DND-41 (cell line): ENCODE data around the gene OR13D1.

Source experiments
- ATAC-seq: fragments of 200-7000 bp; cut with Tn5 transposase; 3 replicates; pipeline ENCODE4 v1.9.1; 2021; ENCODE audit warnings: low read depth; ENCODE audit not compliant: insufficient read depth
- DNase-seq: peaks from one replicate; pipeline ENCODE4 v3.0.0-alpha.2; 2020
- H2AFZ ChIP-seq: 2 replicates; pipeline ENCODE4 v1.6.0; 2012; ENCODE audit warnings: low read depth, low read length
- H3K27ac ChIP-seq: 2 replicates; pipeline ENCODE4 v1.5.1; 2012; ENCODE audit warnings: low read length, inconsistent platforms
- H3K27me3 ChIP-seq: fragments of 200-600 bp; sonication (generic); 2 replicates; pipeline ENCODE4 v1.6.0; 2012; ENCODE audit warnings: low read length, mild to moderate bottlenecking, inconsistent platforms; ENCODE audit not compliant: insufficient read depth, poor library complexity
- H3K36me3 ChIP-seq: 2 replicates; pipeline ENCODE4 v1.5.1; 2012; ENCODE audit warnings: low read length, inconsistent platforms; ENCODE audit not compliant: insufficient read depth
- H3K4me1 ChIP-seq: 2 replicates; pipeline ENCODE4 v1.5.1; 2012; ENCODE audit warnings: mild to moderate bottlenecking, low read length; ENCODE audit not compliant: insufficient read depth
- H3K4me2 ChIP-seq: 2 replicates; pipeline ENCODE4 v1.6.0; 2012; ENCODE audit warnings: mild to moderate bottlenecking, moderate library complexity, low read length, inconsistent platforms; ENCODE audit not compliant: insufficient read depth
- H3K4me3 ChIP-seq, 2 experiments: fragments of 200-600 bp in 1 of 2; shearing (Covaris generic) in 1 of 2; 2 replicates each; pipeline ENCODE4 v1.5.1; 2012 to 2016; ENCODE audit warnings: inconsistent platforms in 2 of 2, low read length in 2 of 2, mild to moderate bottlenecking in 2 of 2, low read depth in 1 of 2, moderate library complexity in 1 of 2
- H3K79me2 ChIP-seq: 2 replicates; pipeline ENCODE4 v1.6.0; 2012; ENCODE audit warnings: low read length, inconsistent platforms; ENCODE audit not compliant: insufficient read depth
- H3K9ac ChIP-seq: 2 replicates; pipeline ENCODE4 v1.6.0; 2012; ENCODE audit warnings: low read depth, mild to moderate bottlenecking, inconsistent platforms, low read length, moderate library complexity
- H3K9me3 ChIP-seq: 2 replicates; pipeline ENCODE4 v1.5.1; 2012; ENCODE audit warnings: low read length, moderate library complexity, mild to moderate bottlenecking, inconsistent platforms; ENCODE audit not compliant: insufficient read depth, severe bottlenecking
- H4K20me1 ChIP-seq: 2 replicates; pipeline ENCODE4 v1.6.0; 2012; ENCODE audit warnings: low read length; ENCODE audit not compliant: insufficient read depth
- CTCF ChIP-seq: IDR thresholded peaks from 2 replicates; pipeline ENCODE4 v1.5.1; 2012; ENCODE audit warnings: borderline replicate concordance, low read length, moderate library complexity, mild to moderate bottlenecking; ENCODE audit not compliant: poor library complexity, severe bottlenecking; ENCODE audit errors: extremely low read depth
- EZH2 ChIP-seq: IDR thresholded peaks from 3 replicates; pipeline ENCODE4 v1.6.1; 2012; ENCODE audit warnings: borderline replicate concordance, low read depth, mild to moderate bottlenecking, moderate library complexity, low read length, inconsistent platforms; ENCODE audit not compliant: severe bottlenecking

The OR13D1 gene

GRCh38 chr9:104711604-104712003 lies 17.3 kb downstream of the OR13D1 start:
- DNase-seq = no peak
- ATAC-seq = no peak
- no peaks in the 10 kb centered on the region for H3K4me1 ChIP-seq
- no peak overlapping the region for H3K27ac ChIP-seq
- no peaks in the 10 kb centered on the region for H4K20me1 ChIP-seq
- no peak for TF ChIP-seq EZH2
- no peak for TF ChIP-seq CTCF
- H3K9me3 ChIP-seq = no peaks in the 10 kb centered on the region
- H3K27me3 ChIP-seq = no peaks in the 10 kb centered on the region
- no peak overlapping the region for H2AFZ ChIP-seq
- H3K4me3 ChIP-seq = no peak overlapping the region
- H3K36me3 ChIP-seq = no peaks in the 10 kb centered on the region
- no peak overlapping the region for H3K9ac ChIP-seq
- H3K4me2 ChIP-seq = no peak overlapping the region
- no peaks in the 10 kb centered on the region for H3K79me2 ChIP-seq

GRCh38 chr9:104725014-104725413 lies 30.7 kb downstream of the OR13D1 start:
- ATAC-seq = no peak
- no peaks in the 10 kb centered on the region for H4K20me1 ChIP-seq

GRCh38 chr9:104738452-104738851 lies 44.1 kb downstream of the OR13D1 start:
- Histone ChIP-seq H3K4me3 (no peak overlapping the region), H2AFZ (no peak overlapping the region), H3K79me2 (no peaks in the 10 kb centered on the region), H3K27ac (no peak overlapping the region), H3K9ac (no peak overlapping the region), H3K36me3 (no peaks in the 10 kb centered on the region), H3K4me1 (no peaks in the 10 kb centered on the region), H3K9me3 (no peaks in the 10 kb centered on the region), H4K20me1 (no peaks in the 10 kb centered on the region), H3K4me2 (no peak overlapping the region), H3K27me3 (no peaks in the 10 kb centered on the region)
- DNase-seq (no peak), ATAC-seq (no peak)
- no peak for TF ChIP-seq EZH2
- TF ChIP-seq CTCF = no peak

More at GRCh38 chr9:104725014-104725413, 30.7 kb downstream of the OR13D1 start:
- Histone ChIP-seq H3K79me2 (no peaks in the 10 kb centered on the region), H3K27ac (no peak overlapping the region), H3K4me2 (no peak overlapping the region), H3K9ac (no peak overlapping the region), H2AFZ (no peak overlapping the region), H3K9me3 (no peaks in the 10 kb centered on the region), H3K4me1 (no peaks in the 10 kb centered on the region), H3K27me3 (no peaks in the 10 kb centered on the region), H3K4me3 (no peak overlapping the region), H3K36me3 (no peaks in the 10 kb centered on the region)
- no peak for DNase-seq
- TF ChIP-seq EZH2 (no peak), CTCF (no peak)

- no peak overlapping the region for H3K27ac ChIP-seq
- H3K79me2 ChIP-seq = no peaks in the 10 kb centered on the region
- no peak for ATAC-seq
- H4K20me1 ChIP-seq = no peaks in the 10 kb centered on the region
- TF ChIP-seq EZH2 (no peak), CTCF (no peak)
- H3K4me1 ChIP-seq = no peaks in the 10 kb centered on the region
- H2AFZ ChIP-seq = no peak overlapping the region
- no peak overlapping the region for H3K9ac ChIP-seq
- H3K36me3 ChIP-seq = no peaks in the 10 kb centered on the region
- H3K9me3 ChIP-seq = no peaks in the 10 kb centered on the region
- no peak for DNase-seq
- H3K4me3 ChIP-seq = no peak overlapping the region
- H3K4me2 ChIP-seq = no peak overlapping the region
- H3K27me3 ChIP-seq = no peaks in the 10 kb centered on the region
Observed at GRCh38 chr9:104740621-104741020, 46.3 kb downstream of the OR13D1 start.
